Diencephalon (tissue), 1 donor: ENCODE measurements around the gene LHCGR. TPM values are rescaled to one million over a fixed set of nuclear protein-coding genes. Genes with fewer than 3 reads are reported as not detected.

Source experiments
- small RNA-seq: library from RNA; depleted of rRNA; stranded (forward); fragments of <200 nt; gene quantifications from one replicate; pipeline ENCODE3, GENCODE V24; 2014
- total RNA-seq: library from RNA; depleted of rRNA; stranded (reverse); fragments of >200 nt; gene quantifications from one replicate; pipeline ENCODE4 v1.2.3, GENCODE V29; 2014

Gene LHCGR
- total RNA-seq = 0.23 TPM

DNA sequence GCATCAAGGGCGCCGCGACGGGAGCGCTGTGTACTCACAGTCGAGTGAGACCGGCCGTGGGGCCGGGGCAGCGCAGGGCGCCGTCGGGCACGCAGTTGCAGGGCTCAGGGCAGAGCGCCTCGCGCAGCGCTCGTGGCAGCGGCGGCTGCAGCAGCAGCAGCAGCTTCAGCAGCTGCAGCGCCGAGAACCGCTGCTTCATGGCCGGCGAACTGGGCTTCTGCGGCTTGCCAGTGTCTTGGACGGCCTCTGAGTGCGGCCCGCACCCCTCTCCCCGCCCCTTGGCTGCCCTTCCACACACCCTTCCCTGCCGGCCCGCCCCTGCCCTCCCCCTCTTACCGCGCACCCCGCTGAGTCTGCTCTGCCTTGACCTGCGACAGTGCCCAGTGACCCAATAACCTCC lies at the start of gene LHCGR:
Gene LHCGR (minus strand): TSS at position 252 of the 400 bp plus-strand sequence. CDS start 53 bp downstream, at position 199.

Small RNA genes within 50 kb of the gene (small RNA-seq; reads per million reads assigned to genes)
- gene ELOBP3 = not detected

Other genes with a start within 250 kb of the LHCGR start
- 7.6 TPM for gene STON1, start 225.6 kb downstream of the LHCGR start, total RNA-seq
- gene GTF2A1L, start 137.9 kb downstream of the LHCGR start, total RNA-seq = 0.69 TPM